HG03342 (cell line): Measurements from ENCODE around the gene COL27A1.

ENCODE experiments used
- ATAC-seq: cut with Tn5 transposase; IDR thresholded peaks from one replicate; pipeline ENCODE4 v1.9.1; 2021; ENCODE audit warnings: mild to moderate bottlenecking, moderate library complexity; ENCODE audit not compliant: unreplicated experiment

COL27A1 gene

DNA sequence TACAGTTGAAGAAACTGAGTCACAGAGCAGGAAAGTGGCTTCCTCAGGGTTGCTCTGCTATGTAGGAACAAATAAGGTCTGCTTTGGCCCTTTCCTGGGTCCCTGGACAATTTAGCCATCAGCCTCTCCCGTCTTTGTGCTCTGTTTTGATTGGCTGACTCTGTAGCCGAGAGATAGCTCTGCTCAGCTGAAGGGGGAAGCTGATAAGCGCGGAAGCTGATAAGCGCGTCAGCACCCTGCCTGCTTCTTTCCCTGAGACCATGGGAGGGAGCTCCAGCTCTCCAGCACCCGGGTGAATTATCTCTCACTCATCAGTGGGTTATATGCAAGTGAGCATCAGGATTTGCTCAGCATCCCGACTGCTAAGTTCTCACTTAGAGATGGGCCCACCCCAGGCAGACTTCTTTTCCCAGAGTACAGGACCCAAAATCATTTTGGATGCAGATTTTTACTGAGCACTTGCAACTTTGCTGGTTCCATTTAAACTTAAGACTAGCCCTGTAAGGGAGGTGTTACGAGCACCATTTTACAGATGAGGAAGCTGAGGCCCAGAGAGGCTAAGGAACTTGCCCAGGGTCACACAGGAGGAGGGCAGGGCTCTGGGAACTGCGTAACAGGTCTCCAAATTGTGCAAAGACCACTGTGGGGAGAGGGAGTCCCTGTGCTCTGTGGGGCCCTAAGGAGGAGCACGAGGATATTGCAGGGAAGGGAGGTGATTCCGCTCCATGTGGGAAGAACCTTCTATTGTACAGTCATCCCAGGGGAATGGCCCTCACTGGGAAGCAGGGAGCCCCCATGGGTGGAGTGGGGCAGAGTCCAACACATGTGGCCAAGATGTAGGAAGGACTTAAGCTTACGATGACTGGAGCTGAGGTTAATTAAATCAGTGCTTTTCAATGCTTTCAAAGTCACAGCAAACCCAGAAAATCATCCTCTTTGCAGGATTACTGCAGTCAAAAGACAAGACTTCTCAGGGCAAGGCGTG, 83.8 kb downstream of the COL27A1 start:
- ATAC-seq: no peak

DNA sequence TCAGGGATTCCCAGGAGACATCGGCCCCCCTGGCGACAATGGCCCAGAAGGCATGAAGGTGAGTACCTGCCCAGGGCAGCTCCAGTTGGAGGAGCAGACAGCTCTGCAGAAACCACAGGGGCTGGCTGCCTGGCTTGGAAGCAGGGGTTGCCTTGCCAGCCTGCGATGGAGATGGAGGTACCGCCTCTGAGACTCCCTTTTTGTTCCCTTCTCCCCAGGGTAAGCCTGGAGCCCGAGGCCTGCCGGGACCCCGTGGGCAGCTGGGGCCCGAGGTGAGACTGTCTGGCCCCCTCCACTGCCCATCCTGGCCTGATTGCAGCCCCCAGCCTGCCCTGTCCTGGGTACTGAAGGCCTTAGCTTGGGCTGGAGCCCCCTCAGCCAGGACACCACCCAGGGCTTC, 84.9 kb downstream of the COL27A1 start:
- no peak for ATAC-seq

DNA sequence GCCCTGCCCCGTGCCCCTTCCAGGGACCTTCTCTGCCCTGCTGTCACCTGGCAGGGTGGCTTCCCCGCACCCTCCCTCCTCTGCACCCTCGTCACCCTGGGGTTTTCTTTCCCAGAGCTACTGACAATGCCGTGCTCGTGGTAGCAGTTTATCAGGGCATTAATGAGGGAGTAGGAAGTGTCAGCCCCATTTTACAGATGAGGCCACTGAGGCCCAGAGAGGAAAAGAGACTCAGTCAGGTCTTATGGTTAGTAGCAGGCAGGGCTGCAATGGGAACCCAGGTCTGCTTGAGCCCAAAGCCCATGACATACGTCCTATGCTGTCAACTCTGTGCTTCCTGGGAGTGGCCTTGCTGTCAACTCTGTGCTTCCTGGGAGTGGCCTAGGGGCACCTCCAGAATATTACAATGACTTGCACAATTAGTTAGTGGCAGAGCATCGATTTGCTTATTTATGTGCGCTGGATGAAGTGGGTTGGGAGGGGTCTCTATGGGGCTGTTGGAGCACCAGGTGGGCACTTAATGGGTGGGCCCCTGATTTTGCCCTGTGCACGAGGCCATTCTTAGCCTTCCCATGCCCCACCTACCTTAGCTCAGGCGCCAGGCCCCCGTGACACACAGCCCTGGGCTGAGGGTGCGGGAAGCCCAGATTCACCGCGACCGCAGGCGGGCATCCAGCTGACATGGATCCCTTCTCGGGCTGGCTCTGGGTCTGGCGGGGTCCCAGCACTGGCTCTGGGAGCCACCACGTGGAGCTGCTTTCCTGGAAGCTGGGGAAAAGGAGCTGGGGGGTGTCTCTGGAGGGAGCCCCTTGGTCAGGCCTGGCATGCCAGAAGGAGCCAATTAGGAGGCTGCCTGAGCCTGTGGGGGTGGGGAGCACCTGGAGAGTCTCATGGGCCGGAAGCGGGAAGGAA, 85.6 kb downstream of the COL27A1 start:
- ATAC-seq: no peak

DNA sequence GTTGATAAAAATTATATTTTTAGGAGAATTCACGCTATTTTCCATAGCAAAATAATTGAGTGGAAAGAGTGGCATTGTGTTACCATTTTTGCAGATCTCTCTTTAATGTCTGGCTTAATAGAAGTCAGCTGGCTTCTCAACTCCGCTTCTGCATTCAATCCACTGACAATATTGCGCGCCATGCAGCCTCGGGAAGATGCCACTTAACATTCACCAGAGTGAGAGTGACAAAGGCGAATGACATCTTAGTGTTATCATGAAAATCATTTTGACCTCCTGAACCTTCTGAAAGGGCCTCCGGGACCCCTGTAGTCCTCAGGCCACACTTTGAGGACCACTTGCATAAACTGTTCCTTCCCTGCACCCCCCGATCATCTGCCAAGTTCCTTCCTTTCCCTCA, 87.5 kb downstream of the COL27A1 start:
- no peak for ATAC-seq

DNA sequence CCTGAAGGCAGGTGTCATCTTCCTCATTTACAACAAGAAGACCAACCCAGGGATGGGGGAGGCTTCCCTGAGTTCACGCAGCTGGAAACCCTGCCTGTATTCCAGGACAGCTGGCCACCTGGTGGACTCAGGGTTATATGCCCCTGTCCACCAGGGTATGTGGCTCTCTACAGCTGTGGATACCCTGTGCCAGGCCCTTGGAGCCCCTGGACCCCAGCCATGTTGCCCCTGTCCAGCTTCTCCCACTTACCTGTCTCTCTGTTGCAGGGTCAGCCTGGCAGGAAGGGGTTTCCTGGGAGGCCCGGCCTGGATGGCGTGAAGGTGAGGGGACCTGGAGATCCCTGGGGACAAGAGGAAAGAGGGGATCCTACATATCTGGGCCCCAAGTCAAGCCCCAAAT, 87.9 kb downstream of the COL27A1 start:
- ATAC-seq: no peak

DNA sequence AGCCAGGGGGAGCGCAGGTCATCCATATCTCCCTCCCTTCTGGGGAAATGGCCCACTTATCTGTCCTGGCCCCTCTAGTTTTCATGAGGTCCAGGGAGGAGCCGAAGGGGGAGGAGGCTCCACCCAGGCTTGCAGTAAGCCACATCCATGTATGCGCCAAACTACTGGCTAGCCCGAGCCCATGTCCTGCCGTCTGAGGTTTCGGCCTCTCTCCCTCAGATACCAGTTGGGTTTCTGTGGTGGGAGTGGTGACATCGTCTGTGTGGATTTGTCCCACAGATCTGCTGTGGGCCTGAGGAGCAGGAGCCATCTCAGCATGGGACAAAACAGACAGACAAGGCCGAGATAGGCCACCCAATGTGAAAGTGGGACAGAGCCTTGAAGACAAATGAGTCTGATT, 89.2 kb downstream of the COL27A1 start:
- no peak for ATAC-seq

DNA sequence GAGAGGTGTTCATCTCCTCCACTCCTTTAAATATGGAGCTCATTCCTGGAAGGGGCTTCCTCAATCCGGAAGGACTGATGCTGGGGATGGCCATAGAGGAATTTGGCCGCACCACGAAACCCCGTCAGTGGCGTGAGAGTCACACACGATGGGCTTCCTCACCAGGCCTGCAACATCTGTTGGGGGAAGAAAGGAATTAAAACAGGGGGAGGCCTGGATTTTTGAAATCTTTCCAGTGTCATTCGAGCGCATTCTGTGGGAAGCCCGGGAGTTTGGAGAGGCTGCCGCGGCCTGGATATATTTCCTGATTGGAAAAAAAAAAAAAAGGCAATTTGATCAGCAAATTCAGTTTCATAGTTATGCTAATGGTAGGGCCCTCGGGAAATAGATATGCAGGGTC, 91.2 kb downstream of the COL27A1 start:
- no peak for ATAC-seq

DNA sequence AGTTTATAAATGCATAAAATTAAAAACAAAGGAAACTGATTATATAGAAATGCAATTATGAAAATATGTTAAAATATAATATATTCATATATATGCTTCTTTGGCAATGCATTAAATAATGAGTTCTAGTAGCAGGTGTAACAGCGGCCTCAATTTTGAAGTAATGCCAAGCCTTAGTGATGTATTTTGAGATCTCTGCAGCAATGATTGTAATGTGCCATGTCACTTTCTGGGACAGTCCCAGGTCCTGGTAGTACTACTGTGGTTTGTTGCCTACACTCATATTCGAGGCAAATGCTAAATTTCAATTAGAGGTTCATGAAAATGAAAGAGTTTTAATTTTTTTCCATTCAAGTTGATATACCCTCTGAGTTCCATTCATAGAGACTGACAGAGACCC, 91.7 kb downstream of the COL27A1 start:
- no peak for ATAC-seq

DNA sequence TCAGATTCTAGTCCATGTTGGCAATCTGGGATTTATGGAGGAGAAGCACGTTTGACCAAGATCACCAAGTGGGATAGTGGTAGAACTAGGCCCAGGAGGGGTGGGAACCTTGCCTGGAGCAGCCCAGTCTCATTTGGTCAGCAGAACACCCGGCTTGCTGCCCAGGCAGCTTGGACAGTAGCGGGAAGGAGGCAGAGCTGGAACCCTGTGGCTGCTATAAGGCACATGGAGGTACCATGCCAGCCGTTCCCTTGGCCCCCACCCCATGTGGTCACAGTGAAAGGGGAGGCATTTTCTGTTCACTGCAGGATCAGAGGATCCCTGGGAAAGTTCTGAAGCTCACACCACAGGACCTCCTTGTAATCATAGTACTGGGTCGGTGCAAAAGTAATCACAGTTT, 92.2 kb downstream of the COL27A1 start:
- no peak for ATAC-seq

DNA sequence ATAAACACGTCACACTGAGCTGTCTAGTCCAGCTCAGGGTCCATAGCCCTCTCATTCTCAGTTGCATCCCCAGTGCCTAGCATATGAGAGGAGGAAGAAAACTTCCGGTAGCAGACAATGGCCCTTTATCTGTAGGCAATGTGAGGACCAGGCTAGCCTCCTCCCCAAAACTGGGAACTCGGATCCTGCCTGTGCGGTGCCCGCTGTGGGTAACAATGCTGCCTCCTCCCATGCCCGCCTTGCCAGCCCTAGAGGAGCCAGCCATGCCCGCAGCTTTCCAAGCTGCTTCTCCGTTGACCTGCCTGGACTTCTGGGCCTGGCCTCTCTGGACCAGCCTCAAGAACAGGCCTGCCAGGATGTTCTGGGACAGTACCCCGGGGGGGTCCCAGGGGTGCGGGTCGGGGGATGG, 93.0 kb downstream of the COL27A1 start:
- ATAC-seq: no peak

DNA sequence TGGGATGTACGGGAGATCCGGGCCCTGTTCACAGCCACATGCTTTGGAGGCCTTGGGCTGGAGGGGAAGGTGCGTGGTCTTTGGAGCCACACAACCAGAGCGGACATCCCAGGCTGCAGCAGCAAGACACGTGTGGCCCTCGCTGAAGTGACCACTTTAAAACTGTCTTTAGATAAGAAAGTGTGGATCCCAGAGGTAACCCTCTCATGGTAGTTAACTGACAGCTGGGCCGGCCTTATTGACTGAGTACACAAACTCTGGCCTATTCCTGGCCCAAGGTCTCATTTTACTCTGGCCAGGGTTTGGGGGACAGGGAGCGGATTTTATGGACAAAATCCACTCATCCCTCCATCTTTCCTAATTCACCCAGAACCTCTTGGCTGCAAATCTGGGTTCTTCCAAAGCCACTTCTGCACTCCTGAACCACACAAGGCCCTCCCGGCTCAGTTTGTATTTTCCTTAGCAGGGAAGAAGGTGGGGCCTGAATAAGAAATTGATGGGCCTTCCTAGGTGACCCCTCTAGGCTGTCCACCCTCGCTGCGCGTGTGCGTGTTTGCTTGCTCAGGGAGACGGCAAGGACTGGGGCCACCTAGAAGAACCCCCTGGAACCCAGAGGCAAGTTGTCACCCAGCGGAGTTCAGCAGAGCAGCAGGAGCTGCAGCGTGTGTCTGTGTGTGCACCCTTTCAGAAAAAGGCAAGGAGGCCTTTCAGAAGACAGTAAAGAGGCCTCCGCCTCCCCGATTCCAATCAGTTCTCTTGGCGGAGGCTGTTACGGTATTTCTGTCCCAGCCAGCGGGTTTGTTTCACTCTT, 94.3 kb downstream of the COL27A1 start:
- no peak for ATAC-seq

DNA sequence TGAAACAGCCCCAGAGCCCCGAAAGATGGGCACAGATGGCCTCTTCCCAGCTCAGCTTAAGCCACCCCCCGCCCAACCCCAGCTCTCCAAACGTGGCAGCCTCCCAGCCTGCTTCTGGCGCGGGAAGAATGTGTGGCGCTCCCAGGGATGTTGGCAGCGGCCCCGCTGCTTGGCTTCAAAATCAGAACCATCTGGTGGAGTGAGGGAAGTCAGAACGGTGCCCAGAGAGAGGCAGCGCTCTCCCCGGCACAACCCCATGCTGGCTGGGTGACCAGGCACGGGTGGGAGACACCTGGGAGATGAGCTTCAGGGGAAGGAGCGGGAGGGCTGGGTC, 94.9 kb downstream of the COL27A1 start:
- ATAC-seq: no peak

DNA sequence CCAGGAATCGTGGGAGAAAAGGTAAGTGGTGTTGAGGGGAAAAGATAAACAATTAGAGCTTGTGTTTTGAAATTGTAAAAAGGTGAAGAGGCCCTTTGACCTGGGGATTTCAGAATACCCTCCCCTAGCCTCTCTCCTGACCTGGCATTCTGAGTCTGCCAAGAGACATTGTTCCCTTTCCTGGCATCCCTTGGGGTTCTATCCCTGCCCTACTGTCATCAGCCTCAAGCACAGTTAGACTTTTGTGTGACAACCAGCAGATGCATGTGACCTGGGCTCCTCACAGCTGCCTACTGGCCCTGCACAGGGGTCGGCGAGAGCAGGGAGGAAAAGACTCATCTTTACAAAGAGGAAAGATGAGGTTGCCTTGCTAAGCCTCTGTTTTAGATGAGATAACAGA, 95.3 kb downstream of the COL27A1 start:
- ATAC-seq: no peak

DNA sequence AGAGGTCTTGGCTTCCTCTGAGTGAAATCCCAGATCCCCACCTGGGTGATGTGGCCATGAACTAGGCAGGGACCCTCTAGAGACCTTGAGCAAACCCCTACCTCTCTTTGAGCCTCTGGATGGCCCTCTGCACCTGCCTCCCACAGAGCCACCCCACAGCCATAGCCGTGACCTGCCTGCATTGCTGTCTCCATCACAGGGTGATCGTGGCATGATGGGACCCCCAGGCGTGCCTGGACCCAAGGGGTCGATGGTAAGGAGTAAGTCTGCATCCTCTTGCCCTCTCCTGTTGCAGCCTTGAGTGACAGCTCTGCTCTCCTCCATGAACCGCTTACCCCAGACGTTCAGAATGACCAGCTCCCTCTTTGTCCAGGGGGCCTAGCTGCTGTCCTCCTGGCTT, 97.1 kb downstream of the COL27A1 start:
- ATAC-seq: no peak

DNA sequence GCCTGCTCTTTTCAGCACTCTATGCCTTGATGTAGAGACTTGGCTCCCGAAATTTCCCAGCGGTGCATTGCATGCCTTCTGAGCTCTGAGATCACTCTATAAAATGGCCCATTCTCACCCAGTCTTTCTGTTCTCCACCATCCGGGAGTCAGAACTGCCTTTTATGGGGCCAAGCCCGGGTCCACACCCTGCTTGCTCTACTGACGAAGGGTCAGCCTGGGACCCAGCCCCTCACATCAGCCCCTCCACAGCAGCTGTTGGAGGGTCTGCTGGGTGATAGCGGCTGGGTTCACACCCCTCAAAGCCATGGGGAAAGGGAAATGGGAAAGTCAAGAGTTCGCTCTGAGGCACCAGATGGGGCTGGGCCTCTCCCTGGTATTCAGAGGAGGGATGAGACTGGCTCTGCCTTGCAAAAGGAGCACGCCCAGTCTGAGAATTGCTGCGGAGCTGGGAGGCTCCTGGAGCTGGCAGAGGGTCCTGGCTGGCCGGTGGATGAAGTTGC, 101.5 kb downstream of the COL27A1 start:
- ATAC-seq: no peak

DNA sequence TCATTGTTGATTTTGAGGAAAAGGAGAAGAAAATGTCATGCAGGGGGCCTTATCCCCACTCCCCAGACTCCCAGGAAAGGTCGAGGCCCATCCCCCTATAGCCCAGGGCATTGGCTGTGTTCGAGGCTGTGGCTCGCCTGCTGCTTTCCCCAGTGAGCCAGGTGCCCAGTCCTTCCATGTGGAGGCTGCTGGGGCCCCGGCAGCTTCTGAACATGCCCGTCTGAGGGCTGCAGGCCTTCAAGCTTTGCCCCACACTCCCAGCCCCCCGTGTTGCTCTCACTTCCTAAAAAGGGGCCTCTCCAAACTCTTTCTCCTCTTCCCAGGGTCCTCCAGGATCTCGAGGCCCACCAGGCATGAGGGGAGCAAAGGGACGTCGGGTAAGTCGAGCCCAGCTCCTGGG, 102.9 kb downstream of the COL27A1 start:
- no peak for ATAC-seq

DNA sequence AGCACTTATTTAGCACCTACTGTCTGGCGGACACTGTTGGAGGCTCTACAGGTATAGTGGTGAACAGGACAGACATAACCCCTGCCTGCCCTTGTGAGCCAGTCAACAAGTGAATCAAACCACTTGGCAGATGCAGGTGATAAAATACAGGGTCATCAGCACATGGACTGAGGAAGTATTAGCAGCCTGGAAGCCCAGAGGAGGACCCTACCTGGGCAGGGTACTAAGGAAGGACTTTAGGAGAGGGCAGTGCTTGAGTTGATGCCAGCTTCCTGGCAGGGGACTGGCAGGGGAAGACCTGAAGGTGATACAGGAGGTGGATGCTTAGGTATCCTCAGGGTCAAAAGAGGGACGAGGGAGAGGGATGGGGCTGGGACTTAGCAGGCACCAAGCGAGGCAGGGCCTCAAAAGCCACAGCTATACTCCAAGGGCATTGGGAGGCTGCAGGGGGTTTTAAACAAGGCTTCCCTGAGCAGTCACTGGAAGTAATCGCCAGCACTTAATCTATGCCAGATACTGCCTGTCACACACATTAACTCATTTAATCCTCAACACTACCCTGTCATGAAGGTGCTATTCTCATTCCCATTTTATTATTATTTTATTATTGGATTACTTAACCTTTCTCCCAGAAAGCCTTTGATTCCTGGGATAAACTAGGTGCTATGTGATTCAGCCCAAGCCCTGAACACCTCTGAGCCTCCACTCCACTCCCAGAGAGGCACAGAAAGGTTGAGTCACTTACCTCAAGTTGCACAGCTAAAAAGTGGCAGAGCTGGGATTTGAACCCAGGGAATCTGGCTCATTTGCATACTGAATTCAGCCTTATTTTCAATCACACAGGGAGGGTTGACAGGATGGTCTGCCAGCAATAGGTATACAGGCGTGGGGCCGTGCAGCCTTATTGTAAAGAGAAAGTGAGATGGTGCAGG, 103.8 kb downstream of the COL27A1 start:
- ATAC-seq: no peak

DNA sequence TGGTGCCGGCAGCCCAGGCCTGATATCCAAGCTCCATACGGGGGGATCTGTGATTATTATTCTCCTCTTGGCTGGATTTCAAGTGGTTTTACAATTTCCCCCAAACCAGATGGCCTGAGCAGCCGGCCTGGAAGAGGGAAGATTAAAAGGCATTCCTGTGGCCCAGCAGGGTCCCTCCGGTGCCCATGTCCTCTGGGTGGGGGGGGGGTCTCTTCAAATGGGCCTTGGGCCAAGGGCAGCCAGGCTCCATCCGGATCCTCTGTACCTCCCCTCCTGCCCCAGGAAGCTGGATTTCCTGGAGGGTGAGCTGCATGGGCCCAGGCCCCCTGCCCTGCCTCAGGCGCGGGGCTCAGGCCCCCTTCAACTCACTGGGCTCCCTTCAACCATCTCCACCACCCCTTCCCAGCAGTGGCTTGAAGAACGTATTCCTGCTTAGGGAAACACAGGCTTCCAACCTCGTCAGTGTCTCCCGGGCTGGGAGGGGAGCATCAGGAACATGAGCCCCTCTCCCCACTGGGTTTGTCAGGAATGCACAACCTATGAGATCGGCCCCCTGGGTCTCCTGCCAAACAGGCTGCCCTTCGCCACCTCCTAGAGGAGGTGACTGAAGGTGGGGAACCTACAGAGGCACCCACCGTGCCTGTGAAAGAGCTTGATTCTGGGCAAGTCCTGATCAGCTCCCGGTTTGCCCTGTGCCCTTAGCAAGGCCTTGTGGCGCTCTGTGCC, 104.6 kb downstream of the COL27A1 start:
- no peak for ATAC-seq

DNA sequence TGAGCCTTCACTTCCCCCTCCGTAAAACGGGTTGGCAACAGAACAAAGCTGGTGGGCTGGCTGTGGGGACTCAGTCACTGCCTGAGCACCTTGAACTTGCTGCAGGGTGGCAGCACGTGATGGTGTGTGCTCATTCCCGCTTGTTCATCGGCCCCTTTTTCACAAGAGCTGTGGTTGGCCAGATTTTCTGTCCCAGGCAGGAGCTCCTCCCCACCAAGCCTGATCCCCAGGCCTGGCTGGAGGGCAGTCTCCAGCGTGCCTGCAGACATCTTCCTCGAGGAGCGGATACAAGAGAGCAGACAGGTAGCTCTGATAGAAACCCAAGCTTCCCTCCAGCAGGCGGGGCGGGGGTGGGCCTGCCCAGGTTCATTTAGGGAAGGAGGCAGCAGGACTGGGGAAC, 105.7 kb downstream of the COL27A1 start:
- ATAC-seq: no peak
